ENCODE results near the gene PDGFD.

The PDGFD gene

GRCh38 chr11:103881584-103881983, 282.4 kb downstream of the PDGFD start:
- no peak for DNase-seq
- intact Hi-C loops (cut with DNase I): no loop called here

- intact Hi-C loops (cut with DNase I): no loop called here
Observed at GRCh38 chr11:103880968-103881367, 283.0 kb downstream of the PDGFD start.

GRCh38 chr11:103878646-103879045, 285.3 kb downstream of the PDGFD start:
- intact Hi-C loops (cut with DNase I): no loop called here

More at GRCh38 chr11:103880968-103881367, 283.0 kb downstream of the PDGFD start:
- DNase-seq: no peak

GRCh38 chr11:103877221-103877620, 286.7 kb downstream of the PDGFD start:
- peak in 21 of 42 donors; percentile 7 to 57 (median 28) for DNase-seq
- intact Hi-C loops (cut with DNase I): no loop called here

More at GRCh38 chr11:103878646-103879045, 285.3 kb downstream of the PDGFD start:
- no peak for DNase-seq

- intact Hi-C loops (cut with DNase I): no loop called here
Observed at GRCh38 chr11:103875855-103876510, 288.0 kb downstream of the PDGFD start.

GRCh38 chr11:103872748-103873147, 291.2 kb downstream of the PDGFD start:
- intact Hi-C loops (cut with DNase I): no loop called here
- no peak for DNase-seq

More at GRCh38 chr11:103875855-103876510, 288.0 kb downstream of the PDGFD start:
- no peak for DNase-seq

- DNase-seq: no peak
- intact Hi-C loops (cut with DNase I): no loop called here
Observed at GRCh38 chr11:103871923-103872551, 291.9 kb downstream of the PDGFD start.

GRCh38 chr11:103870821-103871309, 293.1 kb downstream of the PDGFD start:
- no peak for DNase-seq
- intact Hi-C loops (cut with DNase I): no loop called here

GRCh38 chr11:103867481-103867880, 296.5 kb downstream of the PDGFD start:
- no peak for DNase-seq
- intact Hi-C loops (cut with DNase I): no loop called here

GRCh38 chr11:103863497-103863896, 300.4 kb downstream of the PDGFD start:
- no peak for DNase-seq
- intact Hi-C loops (cut with DNase I): no loop called here

- no peak for DNase-seq
- intact Hi-C loops (cut with DNase I): no loop called here
Observed at GRCh38 chr11:103862802-103863174, 301.2 kb downstream of the PDGFD start.

- intact Hi-C loops (cut with DNase I): no loop called here
- DNase-seq: no peak
Observed at GRCh38 chr11:103862094-103862801, 301.7 kb downstream of the PDGFD start.
